ENCODE data around the gene FAM240A. TPM values are rescaled to one million over a fixed set of nuclear protein-coding genes. Genes with fewer than 3 reads are reported as not detected.

Gene FAM240A
- total and polyA plus RNA-seq, 2 donors (not counting 3 experiments of a cell fraction or from before 2014, with no cell fraction given), result not detected

GRCh38 chr3:46609212-46609721 lies 3.1 kb upstream of the FAM240A start:
- Histone ChIP-seq H3K4me3 (replicated peaks in 1 of 3; ENCODE audit: insufficient read depth in 1 of 3, low read depth in 1 of 3, low read length in 3 of 3) (no peak overlapping the region), H4K20me1 (replicated peaks; ENCODE audit: control insufficient read depth, extremely low read depth, insufficient read depth, low read length) (no peaks in the 10 kb centered on the region), H3K36me3 (ENCODE audit: control insufficient read depth in 2 of 2, extremely low read depth in 1 of 2, insufficient read depth in 2 of 2, low read length in 2 of 2) (no peaks in the 10 kb centered on the region), H2AFZ (ENCODE audit: low read depth, low read length) (no peak overlapping the region), H3K27me3 (ENCODE audit: control insufficient read depth in 2 of 2, insufficient read depth in 2 of 2, low read length in 2 of 2) (peaks cover 3 to 5% of the 10 kb centered on the region in 2 experiments), H3K27ac (ENCODE audit: insufficient read depth, low read depth, low read length) (no peak overlapping the region), H3K4me2 (ENCODE audit: insufficient read depth, low read length) (no peak overlapping the region), H3K9ac (replicated peaks; ENCODE audit: extremely low read depth, insufficient read depth, low read length) (no peak overlapping the region), H3K9me3 (replicated peaks; ENCODE audit: control insufficient read depth, insufficient read depth, low read length) (no peaks in the 10 kb centered on the region), H3K9me1 (replicated peaks; ENCODE audit: control insufficient read depth, extremely low read depth, insufficient read depth, low read length) (no peaks in the 10 kb centered on the region), H3K79me2 (ENCODE audit: control insufficient read depth, insufficient read depth, low read length) (no peaks in the 10 kb centered on the region), H3K4me1 (ENCODE audit: control insufficient read depth, extremely low read depth, insufficient read depth, low read length) (no peaks in the 10 kb centered on the region)
- dilution Hi-C loops (cut with MboI; ENCODE audit: extremely low pct_ligation_motif_present, low sequenced_read_pairs), result no loop called here
- DNase-seq (ENCODE audit: low read depth, low spot score) (no peak), FAIRE-seq (no peak)
- intact Hi-C loops (cut with micrococcal nuclease), result no loop called here
- BruUV-seq (replicated peaks), result no TSS peak
- no peak for TF ChIP-seq EZH2 (IDR thresholded peaks at IDR 0.05; ENCODE audit: borderline replicate concordance, low read depth, low read length, severe bottlenecking)
- TF ChIP-seq FOS (IDR thresholded peaks at IDR 0.05; ENCODE audit: borderline replicate concordance, insufficient read depth, low read length), result no peak
- no peak for TF ChIP-seq GATA2 (IDR thresholded peaks at IDR 0.05; ENCODE audit: insufficient read depth, insufficient read length, low read depth, low read length)
- TF ChIP-seq MYC (IDR thresholded peaks at IDR 0.05; ENCODE audit: low read depth, low read length), result no peak
- TF ChIP-seq CTCF (IDR thresholded peaks at IDR 0.05; ENCODE audit: extremely low read depth in 1 of 2, insufficient read depth in 1 of 2, low read depth in 1 of 2, low read length in 2 of 2), result no peak
- TF ChIP-seq JUN (IDR thresholded peaks at IDR 0.05; ENCODE audit: borderline replicate concordance, insufficient read depth, insufficient read length, low read depth), result no peak
- no peak for TF ChIP-seq MAX (IDR thresholded peaks at IDR 0.05; ENCODE audit: insufficient read depth, insufficient read length)
- no peak for TF ChIP-seq POLR2AphosphoS5 (IDR thresholded peaks at IDR 0.05; ENCODE audit: insufficient read depth, low read depth, low read length)
- TF ChIP-seq POLR2A (IDR thresholded peaks at IDR 0.05; ENCODE audit: low read depth, low read length), result no peak
- CTCF ChIA-PET, result interaction anchor here (1.7 kb wide), 1 partner anchor 121 kb away, joined by 4 read pairs; no protein-coding TSS in a partner anchor
- POLR2A ChIA-PET, result no interaction called here

Measured in endothelial cell of umbilical vein (primary cell).